HepG2 (cell line): Measurements from ENCODE around the gene DRC3. TPM values are rescaled to one million over a fixed set of nuclear protein-coding genes. Genes with fewer than 3 reads are reported as not detected.

Experiments
- AHR ChIP-seq: IDR thresholded peaks from 2 replicates; pipeline ENCODE4 v1.6.1; 2018; ENCODE audit warnings: missing genetic modification reagents, missing compliant biosample characterization
- HOXA3 ChIP-seq: sonication (generic); formaldehyde crosslinking; IDR thresholded peaks from 2 replicates; pipeline ENCODE4 v1.5.0; 2020; ENCODE audit warnings: missing genetic modification reagents
- MIER3 ChIP-seq: IDR thresholded peaks from 2 replicates; pipeline ENCODE4 v1.6.1; 2016; ENCODE audit warnings: missing compliant biosample characterization, borderline replicate concordance
- NFIB ChIP-seq: sonication (generic); formaldehyde crosslinking; IDR thresholded peaks from 2 replicates; pipeline ENCODE4 v1.9.0; 2021; ENCODE audit warnings: missing genetic modification reagents, mild to moderate bottlenecking, borderline replicate concordance
- RAD51 ChIP-seq: fragments of 450-650 bp; IDR thresholded peaks from 2 replicates; pipeline ENCODE4 v1.6.1; 2016; ENCODE audit warnings: borderline replicate concordance
- RELA ChIP-seq: sonication (generic); formaldehyde crosslinking; IDR thresholded peaks from 2 replicates; pipeline ENCODE4 v1.4.0; 2020; ENCODE audit warnings: missing genetic modification reagents
- TOE1 ChIP-seq: sonication (generic); formaldehyde crosslinking; IDR thresholded peaks from 2 replicates; pipeline ENCODE4 v1.4.0; 2020; ENCODE audit warnings: mild to moderate bottlenecking, missing genetic modification reagents
- ZNF75D ChIP-seq: sonication (generic); formaldehyde crosslinking; IDR thresholded peaks from 2 replicates; pipeline ENCODE4 v1.8.1; 2023; ENCODE audit warnings: missing genetic modification reagents, mild to moderate bottlenecking, borderline replicate concordance
- polyA plus RNA-seq, 8 experiments: library from polyadenylated mRNA; depleted of rRNA in 3 of 8; stranded (reverse) in 7 of 8; unstranded in 1 of 8; fragments of >200 nt; fragmentation: Illumina TruSeq in 4 of 8; extraction: Trizol in 4 of 8; gene quantifications; 2 replicates each; pipeline versions ENCODE4 v1.2.1 to v1.2.3, GENCODE V29; 2011 to 2016; ENCODE audit warnings: low read depth in 4 of 8, missing spikeins in 1 of 8, mixed read lengths in 1 of 8; ENCODE audit not compliant: insufficient read depth in 1 of 8
- total RNA-seq, 5 experiments: library from RNA; depleted of rRNA; stranded (reverse); fragments of >200 nt; fragmentation: Illumina TruSeq; extraction: Trizol; gene quantifications; 2 replicates each; pipeline ENCODE4 v1.2.3, GENCODE V29; 2016; ENCODE audit warnings: low read depth in 1 of 5
- TF ChIP-seq, protein P1 (sequence below): sonication (generic); formaldehyde crosslinking; IDR thresholded peaks from 2 replicates; pipeline ENCODE4 v1.9.0; 2021; ENCODE audit warnings: missing genetic modification reagents, borderline replicate concordance
- TF ChIP-seq, protein P2 (sequence below): sonication (generic); formaldehyde crosslinking; IDR thresholded peaks from 2 replicates; pipeline ENCODE4 v1.5.0; 2020; ENCODE audit warnings: mild to moderate bottlenecking, missing genetic modification reagents, borderline replicate concordance
- TF ChIP-seq, protein P3 (sequence below): sonication (generic); formaldehyde crosslinking; IDR thresholded peaks from 2 replicates; pipeline ENCODE4 v1.9.0; 2022; ENCODE audit warnings: missing genetic modification reagents, mild to moderate bottlenecking, borderline replicate concordance
- TF ChIP-seq, protein P4 (sequence below): sonication (generic); formaldehyde crosslinking; IDR thresholded peaks from 2 replicates; pipeline ENCODE4 v1.4.0; 2020; ENCODE audit warnings: missing genetic modification reagents

Gene DRC3
- total and polyA plus RNA-seq, 2 of the 13 experiments (the other 11 are each of a cell fraction or from before 2014, with no cell fraction given) = 0.53 to 0.87 TPM

DNA sequence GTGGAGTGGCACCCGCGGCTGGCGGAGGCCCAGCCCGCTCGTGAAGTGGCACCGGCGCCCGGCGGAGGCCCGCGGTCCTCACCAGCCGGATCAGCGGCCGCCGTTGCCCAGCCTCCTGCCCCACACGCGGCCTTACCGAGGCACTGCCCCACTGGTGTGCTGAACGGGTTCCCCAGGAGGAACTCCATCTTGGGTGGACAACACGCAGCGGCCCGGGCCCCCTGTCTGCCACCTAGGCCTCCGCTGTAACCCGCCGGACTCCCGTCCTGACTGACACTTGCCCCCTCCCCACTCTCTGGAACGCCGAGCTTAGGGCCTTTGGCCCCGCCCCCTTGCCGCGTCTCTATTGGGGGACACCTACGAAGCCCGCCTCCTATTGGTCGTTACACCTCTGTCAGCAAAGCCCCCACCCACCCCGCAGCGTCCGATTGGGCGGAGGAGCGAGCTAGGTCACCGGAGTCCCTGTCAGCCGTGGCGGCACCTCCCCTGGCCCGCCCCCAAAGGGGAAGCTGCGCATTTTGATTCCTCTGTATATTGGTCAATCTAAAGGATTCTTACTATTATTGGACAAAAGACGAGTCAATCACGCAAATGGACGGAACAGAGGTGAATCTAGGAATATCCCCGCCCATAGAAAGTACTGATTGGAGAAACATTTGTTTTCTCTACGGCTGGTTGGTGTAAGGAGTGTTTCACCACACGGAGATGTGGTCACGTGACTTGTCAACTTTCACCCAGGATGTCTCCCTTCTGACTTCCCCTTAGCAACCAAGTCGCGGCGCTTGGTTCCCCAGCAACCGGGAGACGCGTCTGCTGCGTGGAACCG is at the start of gene DRC3, which contains the start of gene TOM1L2 (continued):
- TF ChIP-seq, protein P1, sequence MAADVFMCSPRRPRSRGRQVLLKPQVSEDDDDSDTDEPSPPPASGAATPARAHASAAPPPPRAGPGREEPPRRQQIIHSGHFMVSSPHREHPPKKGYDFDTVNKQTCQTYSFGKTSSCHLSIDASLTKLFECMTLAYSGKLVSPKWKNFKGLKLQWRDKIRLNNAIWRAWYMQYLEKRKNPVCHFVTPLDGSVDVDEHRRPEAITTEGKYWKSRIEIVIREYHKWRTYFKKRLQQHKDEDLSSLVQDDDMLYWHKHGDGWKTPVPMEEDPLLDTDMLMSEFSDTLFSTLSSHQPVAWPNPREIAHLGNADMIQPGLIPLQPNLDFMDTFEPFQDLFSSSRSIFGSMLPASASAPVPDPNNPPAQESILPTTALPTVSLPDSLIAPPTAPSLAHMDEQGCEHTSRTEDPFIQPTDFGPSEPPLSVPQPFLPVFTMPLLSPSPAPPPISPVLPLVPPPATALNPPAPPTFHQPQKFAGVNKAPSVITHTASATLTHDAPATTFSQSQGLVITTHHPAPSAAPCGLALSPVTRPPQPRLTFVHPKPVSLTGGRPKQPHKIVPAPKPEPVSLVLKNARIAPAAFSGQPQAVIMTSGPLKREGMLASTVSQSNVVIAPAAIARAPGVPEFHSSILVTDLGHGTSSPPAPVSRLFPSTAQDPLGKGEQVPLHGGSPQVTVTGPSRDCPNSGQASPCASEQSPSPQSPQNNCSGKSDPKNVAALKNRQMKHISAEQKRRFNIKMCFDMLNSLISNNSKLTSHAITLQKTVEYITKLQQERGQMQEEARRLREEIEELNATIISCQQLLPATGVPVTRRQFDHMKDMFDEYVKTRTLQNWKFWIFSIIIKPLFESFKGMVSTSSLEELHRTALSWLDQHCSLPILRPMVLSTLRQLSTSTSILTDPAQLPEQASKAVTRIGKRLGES (CRISPR knock-in tag) = no peak
- TF ChIP-seq, protein P2, sequence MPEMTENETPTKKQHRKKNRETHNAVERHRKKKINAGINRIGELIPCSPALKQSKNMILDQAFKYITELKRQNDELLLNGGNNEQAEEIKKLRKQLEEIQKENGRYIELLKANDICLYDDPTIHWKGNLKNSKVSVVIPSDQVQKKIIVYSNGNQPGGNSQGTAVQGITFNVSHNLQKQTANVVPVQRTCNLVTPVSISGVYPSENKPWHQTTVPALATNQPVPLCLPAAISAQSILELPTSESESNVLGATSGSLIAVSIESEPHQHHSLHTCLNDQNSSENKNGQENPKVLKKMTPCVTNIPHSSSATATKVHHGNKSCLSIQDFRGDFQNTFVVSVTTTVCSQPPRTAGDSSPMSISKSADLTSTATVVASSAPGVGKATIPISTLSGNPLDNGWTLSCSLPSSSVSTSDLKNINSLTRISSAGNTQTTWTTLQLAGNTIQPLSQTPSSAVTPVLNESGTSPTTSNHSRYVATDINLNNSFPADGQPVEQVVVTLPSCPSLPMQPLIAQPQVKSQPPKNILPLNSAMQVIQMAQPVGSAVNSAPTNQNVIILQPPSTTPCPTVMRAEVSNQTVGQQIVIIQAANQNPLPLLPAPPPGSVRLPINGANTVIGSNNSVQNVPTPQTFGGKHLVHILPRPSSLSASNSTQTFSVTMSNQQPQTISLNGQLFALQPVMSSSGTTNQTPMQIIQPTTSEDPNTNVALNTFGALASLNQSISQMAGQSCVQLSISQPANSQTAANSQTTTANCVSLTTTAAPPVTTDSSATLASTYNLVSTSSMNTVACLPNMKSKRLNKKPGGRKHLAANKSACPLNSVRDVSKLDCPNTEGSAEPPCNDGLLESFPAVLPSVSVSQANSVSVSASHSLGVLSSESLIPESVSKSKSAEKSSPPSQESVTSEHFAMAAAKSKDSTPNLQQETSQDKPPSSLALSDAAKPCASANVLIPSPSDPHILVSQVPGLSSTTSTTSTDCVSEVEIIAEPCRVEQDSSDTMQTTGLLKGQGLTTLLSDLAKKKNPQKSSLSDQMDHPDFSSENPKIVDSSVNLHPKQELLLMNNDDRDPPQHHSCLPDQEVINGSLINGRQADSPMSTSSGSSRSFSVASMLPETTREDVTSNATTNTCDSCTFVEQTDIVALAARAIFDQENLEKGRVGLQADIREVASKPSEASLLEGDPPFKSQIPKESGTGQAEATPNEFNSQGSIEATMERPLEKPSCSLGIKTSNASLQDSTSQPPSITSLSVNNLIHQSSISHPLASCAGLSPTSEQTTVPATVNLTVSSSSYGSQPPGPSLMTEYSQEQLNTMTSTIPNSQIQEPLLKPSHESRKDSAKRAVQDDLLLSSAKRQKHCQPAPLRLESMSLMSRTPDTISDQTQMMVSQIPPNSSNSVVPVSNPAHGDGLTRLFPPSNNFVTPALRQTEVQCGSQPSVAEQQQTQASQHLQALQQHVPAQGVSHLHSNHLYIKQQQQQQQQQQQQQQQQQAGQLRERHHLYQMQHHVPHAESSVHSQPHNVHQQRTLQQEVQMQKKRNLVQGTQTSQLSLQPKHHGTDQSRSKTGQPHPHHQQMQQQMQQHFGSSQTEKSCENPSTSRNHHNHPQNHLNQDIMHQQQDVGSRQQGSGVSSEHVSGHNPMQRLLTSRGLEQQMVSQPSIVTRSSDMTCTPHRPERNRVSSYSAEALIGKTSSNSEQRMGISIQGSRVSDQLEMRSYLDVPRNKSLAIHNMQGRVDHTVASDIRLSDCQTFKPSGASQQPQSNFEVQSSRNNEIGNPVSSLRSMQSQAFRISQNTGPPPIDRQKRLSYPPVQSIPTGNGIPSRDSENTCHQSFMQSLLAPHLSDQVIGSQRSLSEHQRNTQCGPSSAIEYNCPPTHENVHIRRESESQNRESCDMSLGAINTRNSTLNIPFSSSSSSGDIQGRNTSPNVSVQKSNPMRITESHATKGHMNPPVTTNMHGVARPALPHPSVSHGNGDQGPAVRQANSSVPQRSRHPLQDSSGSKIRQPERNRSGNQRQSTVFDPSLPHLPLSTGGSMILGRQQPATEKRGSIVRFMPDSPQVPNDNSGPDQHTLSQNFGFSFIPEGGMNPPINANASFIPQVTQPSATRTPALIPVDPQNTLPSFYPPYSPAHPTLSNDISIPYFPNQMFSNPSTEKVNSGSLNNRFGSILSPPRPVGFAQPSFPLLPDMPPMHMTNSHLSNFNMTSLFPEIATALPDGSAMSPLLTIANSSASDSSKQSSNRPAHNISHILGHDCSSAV = no peak
- TF ChIP-seq, protein P3, sequence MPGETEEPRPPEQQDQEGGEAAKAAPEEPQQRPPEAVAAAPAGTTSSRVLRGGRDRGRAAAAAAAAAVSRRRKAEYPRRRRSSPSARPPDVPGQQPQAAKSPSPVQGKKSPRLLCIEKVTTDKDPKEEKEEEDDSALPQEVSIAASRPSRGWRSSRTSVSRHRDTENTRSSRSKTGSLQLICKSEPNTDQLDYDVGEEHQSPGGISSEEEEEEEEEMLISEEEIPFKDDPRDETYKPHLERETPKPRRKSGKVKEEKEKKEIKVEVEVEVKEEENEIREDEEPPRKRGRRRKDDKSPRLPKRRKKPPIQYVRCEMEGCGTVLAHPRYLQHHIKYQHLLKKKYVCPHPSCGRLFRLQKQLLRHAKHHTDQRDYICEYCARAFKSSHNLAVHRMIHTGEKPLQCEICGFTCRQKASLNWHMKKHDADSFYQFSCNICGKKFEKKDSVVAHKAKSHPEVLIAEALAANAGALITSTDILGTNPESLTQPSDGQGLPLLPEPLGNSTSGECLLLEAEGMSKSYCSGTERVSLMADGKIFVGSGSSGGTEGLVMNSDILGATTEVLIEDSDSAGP (CRISPR knock-in tag) = peak; percentile 54; the same call in 1 of the 2 replicates
- no peak for TF ChIP-seq ZNF75D (CRISPR knock-in tag)
- TF ChIP-seq HOXA3 = peak; percentile 7; the same call in 1 of the 2 replicates
- no peak for TF ChIP-seq MIER3 (CRISPR knock-in tag)
- TF ChIP-seq, protein P4, sequence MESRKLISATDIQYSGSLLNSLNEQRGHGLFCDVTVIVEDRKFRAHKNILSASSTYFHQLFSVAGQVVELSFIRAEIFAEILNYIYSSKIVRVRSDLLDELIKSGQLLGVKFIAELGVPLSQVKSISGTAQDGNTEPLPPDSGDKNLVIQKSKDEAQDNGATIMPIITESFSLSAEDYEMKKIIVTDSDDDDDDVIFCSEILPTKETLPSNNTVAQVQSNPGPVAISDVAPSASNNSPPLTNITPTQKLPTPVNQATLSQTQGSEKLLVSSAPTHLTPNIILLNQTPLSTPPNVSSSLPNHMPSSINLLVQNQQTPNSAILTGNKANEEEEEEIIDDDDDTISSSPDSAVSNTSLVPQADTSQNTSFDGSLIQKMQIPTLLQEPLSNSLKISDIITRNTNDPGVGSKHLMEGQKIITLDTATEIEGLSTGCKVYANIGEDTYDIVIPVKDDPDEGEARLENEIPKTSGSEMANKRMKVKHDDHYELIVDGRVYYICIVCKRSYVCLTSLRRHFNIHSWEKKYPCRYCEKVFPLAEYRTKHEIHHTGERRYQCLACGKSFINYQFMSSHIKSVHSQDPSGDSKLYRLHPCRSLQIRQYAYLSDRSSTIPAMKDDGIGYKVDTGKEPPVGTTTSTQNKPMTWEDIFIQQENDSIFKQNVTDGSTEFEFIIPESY (CRISPR knock-in tag) = no peak
- no peak for TF ChIP-seq TOE1 (CRISPR knock-in tag)
- TF ChIP-seq NFIB (CRISPR knock-in tag) = no peak
- TF ChIP-seq RAD51 = peak; percentile 99
- no peak for TF ChIP-seq AHR (CRISPR knock-in tag)
- no peak for TF ChIP-seq RELA (CRISPR knock-in tag)
